Left renal cortex interstitium (tissue), 4 donors: ENCODE data around the gene KRTAP10-2. TPM values are rescaled to one million over a fixed set of nuclear protein-coding genes. Genes with fewer than 3 reads are reported as not detected.
A peak's percentile ranks its signal among the peaks of the same experiment; 100 is the strongest.
"Not testable (repeated sequence)": the region's sequence is repeated elsewhere in the genome, so short reads cannot be mapped to it uniquely, and the experiment has no call there.

Experiments used
- DNase-seq, 4 donors: peaks; one replicate each; pipeline ENCODE4 v3.0.0-alpha.2; 2013; ENCODE audit warnings: low read depth in 4 of 4, low spot score in 2 of 4, missing footprints in 1 of 4
- polyA plus RNA-seq, 4 donors: library from polyadenylated mRNA; unstranded; fragments of 120-200 nt; gene quantifications; one replicate each; pipeline ENCODE4 v1.2.1, GENCODE V29; 2013; ENCODE audit not compliant: insufficient read length in 4 of 4

Gene KRTAP10-2
- polyA plus RNA-seq = not detected

- no peak for DNase-seq
Measured at GRCh38 chr21:44551340-44551961, at the start of gene KRTAP10-2. Gene KRTAP10-2, minus strand, starts transcription at chr21:44551505. Its CDS starts 47 bp downstream, at chr21:44551458.

GRCh38 chr21:44601091-44601490 lies 49.8 kb upstream of the KRTAP10-2 start:
- not testable (repeated sequence) for DNase-seq

GRCh38 chr21:44600118-44600978 lies 49.0 kb upstream of the KRTAP10-2 start, which contains the start of gene KRTAP10-7:
Gene KRTAP10-7, plus strand, starts transcription at chr21:44600597. Its CDS starts 25 bp downstream, at chr21:44600622.
- DNase-seq = not testable (repeated sequence)

- DNase-seq = no peak
Measured at GRCh38 chr21:44599264-44600029, 48.1 kb upstream of the KRTAP10-2 start.

GRCh38 chr21:44598061-44598460 lies 46.8 kb upstream of the KRTAP10-2 start:
- DNase-seq = no peak

- no peak for DNase-seq
Measured at GRCh38 chr21:44596068-44596725, 44.9 kb upstream of the KRTAP10-2 start.

GRCh38 chr21:44595524-44595923 lies 44.2 kb upstream of the KRTAP10-2 start:
- no peak for DNase-seq

- no peak for DNase-seq
Measured at GRCh38 chr21:44594406-44594916, 43.2 kb upstream of the KRTAP10-2 start.

- peak in 1 of 4 donors; percentile 15 for DNase-seq
Measured at GRCh38 chr21:44593598-44594405, 42.5 kb upstream of the KRTAP10-2 start.

- DNase-seq = no peak
Measured at GRCh38 chr21:44592446-44593311, 41.4 kb upstream of the KRTAP10-2 start, which contains the start of gene KRTAP10-6. Gene KRTAP10-6, minus strand, starts transcription at chr21:44592505. Its CDS starts 21 bp downstream, at chr21:44592484.

GRCh38 chr21:44591801-44592130 lies 40.5 kb upstream of the KRTAP10-2 start:
- DNase-seq = not testable (repeated sequence)

GRCh38 chr21:44590897-44591800 lies 39.8 kb upstream of the KRTAP10-2 start:
- not testable (repeated sequence) for DNase-seq

- no peak for DNase-seq
Measured at GRCh38 chr21:44590311-44590721, 39.0 kb upstream of the KRTAP10-2 start.

GRCh38 chr21:44589586-44590305 lies 38.4 kb upstream of the KRTAP10-2 start:
- DNase-seq = no peak

GRCh38 chr21:44589094-44589493 lies 37.8 kb upstream of the KRTAP10-2 start:
- no peak for DNase-seq

- no peak for DNase-seq
Measured at GRCh38 chr21:44585892-44586291, 34.6 kb upstream of the KRTAP10-2 start.

GRCh38 chr21:44583800-44584147 lies 32.5 kb upstream of the KRTAP10-2 start:
- DNase-seq = no peak
